Peyer's patch (tissue), 4 donors: ENCODE data around the gene EOLA1. TPM values are rescaled to one million over a fixed set of nuclear protein-coding genes. Genes with fewer than 3 reads are reported as not detected.
"Not testable (repeated sequence)": the region's sequence is repeated elsewhere in the genome, so short reads cannot be mapped to it uniquely, and the experiment has no call there.

Source experiments
- DNase-seq, 3 donors: peaks; one replicate each; pipeline ENCODE4 v3.0.0-alpha.2; 2017 to 2019
- H3K27ac ChIP-seq, 4 donors: fragments of 200-600 bp; sonication (generic); one replicate each; pipeline ENCODE4 v1.5.1; 2016 to 2019
- H3K27me3 ChIP-seq, 2 donors: fragments of 200-600 bp; sonication (generic); one replicate each; pipeline ENCODE4 v1.5.1; 2019
- H3K36me3 ChIP-seq, 3 donors: fragments of 200-600 bp; sonication (generic); one replicate each; pipeline ENCODE4 v1.5.1; 2016 to 2019
- H3K4me1 ChIP-seq, 4 donors: fragments of 200-600 bp; sonication (generic); one replicate each; pipeline ENCODE4 v1.5.1; 2016 to 2019
- H3K4me3 ChIP-seq, 4 donors: fragments of 200-600 bp; sonication (generic); 1 replicate in 3 of 4; 2 replicates in 1 of 4; pipeline ENCODE4 v1.5.1; 2016 to 2019; ENCODE audit warnings: mild to moderate bottlenecking in 1 of 4
- H3K9me3 ChIP-seq, 4 donors: fragments of 200-600 bp; sonication (generic); one replicate each; pipeline ENCODE4 v1.5.1; 2016 to 2019; ENCODE audit warnings: mild to moderate bottlenecking in 1 of 4
- CTCF ChIP-seq, 6 experiments: fragments of 450-650 bp in 4 of 6; fragments of 200-600 bp in 2 of 6; sonication (generic) in 1 of 6; IDR thresholded peaks; one replicate each; pipeline ENCODE4 v1.5.1; 2017 to 2019; ENCODE audit warnings: antibody characterized with exemption in 6 of 6, mild to moderate bottlenecking in 3 of 6, moderate library complexity in 1 of 6
- POLR2A ChIP-seq, 2 donors: fragments of 450-650 bp; IDR thresholded peaks; one replicate each; pipeline ENCODE4 v1.5.1; 2017; ENCODE audit warnings: antibody characterized with exemption in 2 of 2, mild to moderate bottlenecking in 2 of 2, moderate library complexity in 2 of 2
- total RNA-seq, 4 donors: library from RNA; depleted of rRNA; stranded (reverse); fragments of >200 nt; gene quantifications; one replicate each; pipeline ENCODE4 v1.1.0, GENCODE V29; 2016

EOLA1 gene
- total RNA-seq, 4 donors from 2014 or later, result 11.9 to 23.1 (median 16.7) TPM

- Histone ChIP-seq H3K27ac (no peak overlapping the region), H3K9me3 (no peaks in the 10 kb centered on the region), H3K36me3 (no peaks in the 10 kb centered on the region), H3K4me3 (no peak overlapping the region), H3K4me1 (no peaks in the 10 kb centered on the region), H3K27me3 (no peaks in the 10 kb centered on the region)
- no peak for DNase-seq
- TF ChIP-seq POLR2A (IDR thresholded peaks at IDR 0.05) (no peak), CTCF (IDR thresholded peaks at IDR 0.05) (no peak)
Measured at GRCh38 chrX:149571770-149572169, 31.0 kb downstream of the EOLA1 start.

GRCh38 chrX:149572743-149573142 lies 31.9 kb downstream of the EOLA1 start:
- Histone ChIP-seq H3K4me1 (no peaks in the 10 kb centered on the region), H3K27me3 (no peaks in the 10 kb centered on the region), H3K9me3 (no peaks in the 10 kb centered on the region), H3K27ac (no peak overlapping the region), H3K36me3 (no peaks in the 10 kb centered on the region), H3K4me3 (no peak overlapping the region)
- no peak for DNase-seq
- TF ChIP-seq CTCF (IDR thresholded peaks at IDR 0.05) (no peak), POLR2A (IDR thresholded peaks at IDR 0.05) (no peak)

GRCh38 chrX:149573456-149573855 lies 32.6 kb downstream of the EOLA1 start:
- not testable (repeated sequence) for H3K4me3 ChIP-seq, H3K36me3 ChIP-seq, H3K9me3 ChIP-seq, H3K4me1 ChIP-seq, H3K27me3 ChIP-seq, H3K27ac ChIP-seq, DNase-seq

- not testable (repeated sequence) for H3K4me1 ChIP-seq, H3K9me3 ChIP-seq, DNase-seq, H3K4me3 ChIP-seq, H3K27me3 ChIP-seq, H3K27ac ChIP-seq, H3K36me3 ChIP-seq
Measured at GRCh38 chrX:149585631-149586030, 44.8 kb downstream of the EOLA1 start.

- not testable (repeated sequence) for H3K4me1 ChIP-seq, H3K4me3 ChIP-seq, H3K9me3 ChIP-seq, H3K27me3 ChIP-seq, H3K36me3 ChIP-seq, DNase-seq, H3K27ac ChIP-seq
Measured at GRCh38 chrX:149587359-149587758, 46.5 kb downstream of the EOLA1 start, which contains the start of gene MAGEA9B. Gene MAGEA9B, minus strand, starts transcription at chrX:149587459. Its CDS starts 4,280 bp downstream, at chrX:149583179.

- not testable (repeated sequence) for H3K36me3 ChIP-seq, DNase-seq, H3K4me3 ChIP-seq, H3K4me1 ChIP-seq, H3K27me3 ChIP-seq, H3K9me3 ChIP-seq, H3K27ac ChIP-seq
Measured at GRCh38 chrX:149590993-149591392, 50.2 kb downstream of the EOLA1 start.

- not testable (repeated sequence) for H3K4me3 ChIP-seq, H3K9me3 ChIP-seq, H3K36me3 ChIP-seq, H3K27me3 ChIP-seq, H3K27ac ChIP-seq, DNase-seq, H3K4me1 ChIP-seq
Measured at GRCh38 chrX:149595214-149595613, 54.4 kb downstream of the EOLA1 start, which contains the start of gene HSFX2. Gene HSFX2, minus strand, starts transcription at chrX:149595314. Its CDS starts 614 bp downstream, at chrX:149594700.

- H3K9me3 ChIP-seq, H3K4me1 ChIP-seq, H3K4me3 ChIP-seq, H3K27me3 ChIP-seq, H3K36me3 ChIP-seq, DNase-seq, H3K27ac ChIP-seq: not testable (repeated sequence)
Measured at GRCh38 chrX:149595943-149596342, 55.1 kb downstream of the EOLA1 start.

Other genes starting within 250 kb of the EOLA1 start
- 10 to 100 TPM; 51.2 to 61.9 (median 53.6) TPM for gene IDS, start 35.7 kb upstream of the EOLA1 start, total RNA-seq
- not detected for gene HSFX3, start 8.9 kb downstream of the EOLA1 start, total RNA-seq
- not detected for gene MAGEA9B, start 46.4 kb downstream of the EOLA1 start, total RNA-seq
- gene HSFX2, start 54.3 kb downstream of the EOLA1 start, total RNA-seq, result 1 to 10 TPM in 1 of 4 donors, not detected in 3; 2.0 TPM
- 10 to 100 TPM; 11.0 to 17.3 (median 14.3) TPM for gene TMEM185A, start 90.8 kb downstream of the EOLA1 start, total RNA-seq
- not detected for gene MAGEA11, start 171.0 kb downstream of the EOLA1 start, total RNA-seq
- 1 to 10 TPM in 3 of 4 donors, not detected in 1; 2.1 to 5.0 (median 3.8) TPM for gene HSFX1, start 233.1 kb downstream of the EOLA1 start, total RNA-seq
- not detected for gene MAGEA9, start 240.9 kb downstream of the EOLA1 start, total RNA-seq